Neuron (in vitro differentiated cells): ENCODE measurements around the gene AGRN.

Source experiments
- H2AFZ ChIP-seq: one replicate; pipeline ENCODE4 v1.6.1; 2013; ENCODE audit warnings: low read depth, mild to moderate bottlenecking, inconsistent platforms, low read length, moderate library complexity
- H3K27me3 ChIP-seq: one replicate; pipeline ENCODE4 v1.6.1; 2013; ENCODE audit warnings: low read length; ENCODE audit not compliant: insufficient read depth
- H3K36me3 ChIP-seq: one replicate; pipeline ENCODE4 v1.6.1; 2013; ENCODE audit warnings: low read length; ENCODE audit not compliant: insufficient read depth
- H3K4me1 ChIP-seq: one replicate; pipeline ENCODE4 v1.6.1; 2013; ENCODE audit warnings: low read length; ENCODE audit not compliant: insufficient read depth
- H3K4me3 ChIP-seq: 2 replicates; pipeline ENCODE4 v1.5.1; 2013; ENCODE audit warnings: mild to moderate bottlenecking, low read length, moderate library complexity
- H3K9me3 ChIP-seq: one replicate; pipeline ENCODE4 v1.6.1; 2013; ENCODE audit warnings: low read length

Gene AGRN

DNA sequence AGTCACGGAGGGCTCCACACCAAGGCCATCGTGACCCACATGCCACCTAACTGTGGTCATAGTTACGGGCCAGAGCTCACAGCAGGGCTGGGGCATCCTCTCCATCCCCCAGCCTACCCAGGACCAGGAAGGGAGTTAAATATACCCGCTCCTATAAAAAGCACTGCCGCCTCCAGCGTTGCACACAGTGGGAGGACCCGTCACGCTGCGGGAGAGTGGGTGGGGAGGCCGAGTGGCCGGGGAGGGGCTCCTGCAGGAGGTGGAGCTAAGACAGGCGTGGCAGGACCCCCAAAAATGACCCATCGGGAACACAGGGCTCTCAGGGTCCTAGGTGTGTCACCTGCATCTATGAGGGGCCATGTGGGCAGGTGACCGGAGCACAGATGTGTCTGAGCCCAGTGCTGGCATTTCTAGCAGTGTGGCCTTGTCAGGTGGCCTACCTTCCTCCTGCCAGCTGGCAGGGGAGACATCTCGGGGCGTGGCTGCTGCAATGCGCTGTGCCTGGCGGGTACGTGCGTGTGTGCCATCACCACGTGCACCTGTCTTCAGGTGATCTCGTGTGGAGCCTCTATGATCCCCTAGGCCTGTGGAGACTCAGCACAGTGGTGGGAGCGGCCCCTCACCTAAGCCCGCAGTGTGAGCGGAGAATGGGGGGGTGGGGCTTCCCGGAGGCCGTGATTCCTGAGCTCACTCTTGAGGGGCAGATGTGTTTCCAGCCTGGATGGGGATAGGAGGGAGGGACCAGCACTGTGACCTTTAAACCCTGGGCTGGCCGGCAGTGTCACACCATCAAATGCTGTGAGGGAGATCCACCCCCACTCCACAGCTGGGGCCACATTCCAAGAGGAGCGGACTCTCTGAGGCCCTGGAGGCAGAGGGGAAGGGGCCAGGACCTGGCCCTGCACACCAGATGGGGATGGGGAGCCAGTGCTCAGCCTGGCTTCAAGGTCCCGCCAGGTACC lies 17.7 kb downstream of the AGRN start:
- peaks cover 6% of the 10 kb centered on the region for H3K4me1 ChIP-seq

DNA sequence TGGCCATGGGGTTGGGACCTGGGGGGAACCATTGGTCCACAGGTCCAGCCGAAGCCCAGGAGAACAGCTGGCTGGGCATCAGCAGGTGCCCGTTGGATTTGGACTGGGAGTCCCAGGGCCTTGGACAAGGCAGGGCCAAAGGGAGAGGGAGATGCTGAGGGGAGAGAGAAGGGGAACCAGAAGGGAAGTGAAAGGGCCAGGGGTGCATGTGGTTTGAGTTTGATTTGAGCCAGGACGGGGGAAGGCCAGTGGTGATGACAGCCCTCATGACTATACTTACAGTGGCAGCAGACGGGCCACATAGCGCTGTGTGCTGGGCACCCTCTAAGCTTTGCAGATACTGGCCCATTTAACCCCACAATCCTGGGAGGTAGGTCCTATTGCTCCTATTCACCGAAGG lies 18.8 kb downstream of the AGRN start:
- H3K27me3 ChIP-seq, result no peaks in the 10 kb centered on the region
- H3K36me3 ChIP-seq, result peaks cover 32% of the 10 kb centered on the region
- no peak overlapping the region for H2AFZ ChIP-seq
- no peaks in the 10 kb centered on the region for H3K9me3 ChIP-seq
- H3K4me3 ChIP-seq, result no peak overlapping the region
- peaks cover 4% of the 10 kb centered on the region for H3K4me1 ChIP-seq

More for the DNA sequence above, 17.7 kb downstream of the AGRN start:
- Histone ChIP-seq H3K36me3 (peaks cover 23% of the 10 kb centered on the region), H3K4me3 (no peak overlapping the region), H3K27me3 (no peaks in the 10 kb centered on the region), H3K9me3 (no peaks in the 10 kb centered on the region), H2AFZ (no peak overlapping the region)

DNA sequence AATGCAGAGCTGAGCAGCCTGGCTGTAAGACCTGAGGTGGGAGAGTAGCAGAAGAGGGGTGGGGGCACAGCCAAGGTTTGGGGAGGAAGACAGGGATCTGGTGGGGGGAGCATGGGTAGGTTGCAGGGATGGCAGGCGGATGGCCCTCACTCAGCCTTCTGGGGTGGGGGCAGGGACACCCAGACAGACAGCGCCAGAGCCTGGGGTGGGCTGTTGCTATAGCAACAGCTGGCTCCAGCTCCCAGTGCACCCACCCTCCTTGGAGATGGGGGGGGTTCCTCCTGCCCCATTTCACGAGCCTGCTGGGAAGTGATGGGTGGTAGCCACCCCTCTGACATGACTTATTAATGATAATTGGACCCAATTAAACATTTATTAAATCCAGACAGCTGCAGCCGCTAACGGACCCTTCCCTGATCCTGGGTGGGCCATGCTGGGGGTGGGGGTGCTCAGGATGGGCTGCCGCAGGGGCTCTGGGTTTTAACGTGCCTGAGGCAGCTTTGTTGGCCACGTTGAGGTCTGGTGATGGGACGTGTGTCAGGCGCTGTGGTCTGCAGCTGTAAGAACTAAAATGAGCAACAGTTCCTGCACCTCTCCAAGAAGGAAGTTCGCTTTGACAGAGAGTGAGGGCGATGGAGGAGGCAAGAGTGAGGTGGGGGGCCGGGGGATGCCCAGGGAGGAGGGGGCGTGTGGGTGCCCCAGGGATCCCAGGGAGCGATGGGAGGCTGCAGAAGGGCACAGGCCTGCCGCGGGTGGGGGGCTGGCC lies 19.4 kb downstream of the AGRN start:
- Histone ChIP-seq H2AFZ (no peak overlapping the region), H3K36me3 (peaks cover 39% of the 10 kb centered on the region), H3K27me3 (no peaks in the 10 kb centered on the region), H3K4me3 (no peak overlapping the region), H3K9me3 (no peaks in the 10 kb centered on the region), H3K4me1 (peaks cover 2% of the 10 kb centered on the region)

DNA sequence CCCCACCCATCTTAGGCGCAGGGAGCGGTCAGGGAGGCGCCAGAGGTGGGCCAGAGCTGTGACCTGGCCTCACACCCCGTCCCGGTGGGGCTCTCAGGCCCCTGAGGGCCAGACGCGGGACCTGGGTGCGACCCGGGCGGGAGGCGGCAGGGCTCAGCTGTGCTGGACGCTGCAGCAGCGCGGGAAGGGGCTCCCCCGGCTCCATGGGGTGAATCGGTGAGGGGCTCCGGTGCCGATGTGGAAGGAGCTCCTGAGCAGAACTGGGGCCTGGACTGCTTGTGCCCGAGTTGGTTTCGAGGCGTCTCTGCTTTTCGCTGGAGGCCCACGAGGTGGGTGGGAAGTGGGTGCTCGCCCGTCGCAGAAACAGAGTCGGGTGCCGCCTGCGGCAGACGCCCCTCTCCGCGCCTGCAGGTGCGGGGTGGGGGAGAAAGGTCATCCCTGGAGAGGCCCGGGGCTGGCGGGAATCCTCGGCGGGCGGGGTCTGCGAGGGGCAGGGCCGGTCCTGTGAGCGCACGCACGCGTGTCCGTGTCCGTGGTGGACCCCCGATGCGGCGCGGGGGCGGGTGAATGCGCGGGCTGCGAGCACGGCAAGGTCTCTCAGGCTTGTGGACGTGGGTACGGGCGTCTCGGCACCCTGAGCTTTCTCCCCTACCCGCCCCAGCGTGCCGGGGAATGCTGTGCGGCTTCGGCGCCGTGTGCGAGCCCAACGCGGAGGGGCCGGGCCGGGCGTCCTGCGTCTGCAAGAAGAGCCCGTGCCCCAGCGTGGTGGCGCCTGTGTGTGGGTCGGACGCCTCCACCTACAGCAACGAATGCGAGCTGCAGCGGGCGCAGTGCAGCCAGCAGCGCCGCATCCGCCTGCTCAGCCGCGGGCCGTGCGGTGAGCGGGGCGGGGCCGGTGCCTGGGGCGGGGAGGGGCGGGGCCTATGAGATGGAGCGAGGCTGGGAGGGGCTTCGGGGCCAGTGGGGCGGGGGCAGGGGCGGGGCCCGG lies 20.4 kb downstream of the AGRN start:
- H3K4me3 ChIP-seq, result no peak overlapping the region
- H2AFZ ChIP-seq, result no peak overlapping the region
- H3K9me3 ChIP-seq, result no peaks in the 10 kb centered on the region
- no peaks in the 10 kb centered on the region for H3K4me1 ChIP-seq
- no peaks in the 10 kb centered on the region for H3K27me3 ChIP-seq
- peaks cover 48% of the 10 kb centered on the region for H3K36me3 ChIP-seq

DNA sequence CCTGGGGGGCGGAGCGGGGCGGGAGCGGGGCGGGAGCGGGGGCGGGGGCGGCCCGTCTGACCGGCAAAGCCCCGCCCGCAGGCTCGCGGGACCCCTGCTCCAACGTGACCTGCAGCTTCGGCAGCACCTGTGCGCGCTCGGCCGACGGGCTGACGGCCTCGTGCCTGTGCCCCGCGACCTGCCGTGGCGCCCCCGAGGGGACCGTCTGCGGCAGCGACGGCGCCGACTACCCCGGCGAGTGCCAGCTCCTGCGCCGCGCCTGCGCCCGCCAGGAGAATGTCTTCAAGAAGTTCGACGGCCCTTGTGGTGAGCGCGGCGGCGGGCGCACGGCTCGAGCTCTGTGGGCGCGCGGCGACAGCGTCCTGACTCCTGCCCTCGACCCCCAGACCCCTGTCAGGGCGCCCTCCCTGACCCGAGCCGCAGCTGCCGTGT lies 21.2 kb downstream of the AGRN start:
- no peak overlapping the region for H2AFZ ChIP-seq
- H3K36me3 ChIP-seq, result peaks cover 56% of the 10 kb centered on the region
- no peaks in the 10 kb centered on the region for H3K4me1 ChIP-seq
- H3K4me3 ChIP-seq, result no peak overlapping the region
- H3K27me3 ChIP-seq, result no peaks in the 10 kb centered on the region
- no peaks in the 10 kb centered on the region for H3K9me3 ChIP-seq

DNA sequence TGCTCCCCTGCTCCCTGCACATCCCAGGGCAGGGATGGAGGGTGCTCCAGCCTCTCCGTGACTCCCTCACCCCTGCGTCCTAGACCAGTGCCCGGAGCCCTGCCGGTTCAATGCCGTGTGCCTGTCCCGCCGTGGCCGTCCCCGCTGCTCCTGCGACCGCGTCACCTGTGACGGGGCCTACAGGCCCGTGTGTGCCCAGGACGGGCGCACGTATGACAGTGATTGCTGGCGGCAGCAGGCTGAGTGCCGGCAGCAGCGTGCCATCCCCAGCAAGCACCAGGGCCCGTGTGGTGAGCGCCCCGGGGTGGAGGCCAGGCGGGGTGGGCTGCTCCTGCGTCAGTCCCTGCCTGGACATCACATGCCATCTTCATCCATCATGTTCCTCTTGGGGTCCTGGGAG lies 22.0 kb downstream of the AGRN start:
- Histone ChIP-seq H3K4me1 (no peaks in the 10 kb centered on the region), H2AFZ (no peak overlapping the region), H3K4me3 (no peak overlapping the region), H3K9me3 (no peaks in the 10 kb centered on the region), H3K27me3 (no peaks in the 10 kb centered on the region), H3K36me3 (peaks cover 61% of the 10 kb centered on the region)

DNA sequence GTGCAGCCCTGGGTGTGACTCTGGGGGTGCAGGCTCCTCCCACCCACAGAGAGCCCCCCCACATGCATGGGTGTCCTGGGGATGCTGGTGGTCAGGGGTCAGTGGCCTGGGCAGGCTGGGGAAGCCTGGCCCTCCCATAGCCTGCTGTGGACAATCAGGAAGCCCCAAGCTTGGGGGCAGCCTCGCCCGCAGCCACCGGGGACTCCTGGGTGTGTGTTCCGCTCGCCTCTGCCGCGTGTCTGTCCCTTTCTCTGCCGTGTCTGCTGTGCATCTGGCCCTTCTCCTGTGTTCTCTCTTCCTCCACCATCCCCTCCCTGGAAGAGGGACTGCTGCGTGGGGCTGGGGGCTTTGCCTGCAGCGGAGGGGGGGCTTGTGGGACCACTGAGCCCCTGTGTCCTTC lies 22.9 kb downstream of the AGRN start:
- no peaks in the 10 kb centered on the region for H3K4me1 ChIP-seq
- H3K4me3 ChIP-seq, result no peak overlapping the region
- H2AFZ ChIP-seq, result no peak overlapping the region
- H3K9me3 ChIP-seq, result no peaks in the 10 kb centered on the region
- H3K36me3 ChIP-seq, result peaks cover 65% of the 10 kb centered on the region
- H3K27me3 ChIP-seq, result no peaks in the 10 kb centered on the region

DNA sequence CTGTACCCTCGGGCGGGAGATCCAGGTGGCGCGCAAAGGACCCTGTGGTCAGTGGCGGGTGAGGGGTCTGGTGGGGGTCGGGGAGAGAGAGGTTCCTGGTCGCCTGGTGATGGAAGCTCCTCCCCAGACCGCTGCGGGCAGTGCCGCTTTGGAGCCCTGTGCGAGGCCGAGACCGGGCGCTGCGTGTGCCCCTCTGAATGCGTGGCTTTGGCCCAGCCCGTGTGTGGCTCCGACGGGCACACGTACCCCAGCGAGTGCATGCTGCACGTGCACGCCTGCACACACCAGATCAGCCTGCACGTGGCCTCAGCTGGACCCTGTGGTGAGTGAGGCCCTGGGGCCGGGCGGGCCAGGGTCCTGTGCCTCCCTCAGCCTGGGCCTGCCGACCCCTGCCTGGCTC lies 23.5 kb downstream of the AGRN start:
- Histone ChIP-seq H3K9me3 (no peaks in the 10 kb centered on the region), H3K4me1 (no peaks in the 10 kb centered on the region), H3K36me3 (peaks cover 60% of the 10 kb centered on the region), H3K4me3 (no peak overlapping the region), H3K27me3 (no peaks in the 10 kb centered on the region), H2AFZ (no peak overlapping the region)

DNA sequence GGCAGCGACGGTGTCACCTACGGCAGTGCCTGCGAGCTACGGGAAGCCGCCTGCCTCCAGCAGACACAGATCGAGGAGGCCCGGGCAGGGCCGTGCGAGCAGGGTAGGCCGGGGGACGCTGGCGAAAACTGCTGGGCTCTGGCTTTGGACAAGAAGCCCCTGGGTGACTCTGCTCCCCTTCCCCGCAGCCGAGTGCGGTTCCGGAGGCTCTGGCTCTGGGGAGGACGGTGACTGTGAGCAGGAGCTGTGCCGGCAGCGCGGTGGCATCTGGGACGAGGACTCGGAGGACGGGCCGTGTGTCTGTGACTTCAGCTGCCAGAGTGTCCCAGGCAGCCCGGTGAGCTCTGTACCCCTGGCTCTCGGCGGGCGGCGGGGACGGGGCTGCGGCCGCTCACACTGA lies 24.0 kb downstream of the AGRN start:
- no peak overlapping the region for H2AFZ ChIP-seq
- H3K4me3 ChIP-seq, result no peak overlapping the region
- no peaks in the 10 kb centered on the region for H3K4me1 ChIP-seq
- no peaks in the 10 kb centered on the region for H3K27me3 ChIP-seq
- H3K9me3 ChIP-seq, result no peaks in the 10 kb centered on the region
- peaks cover 59% of the 10 kb centered on the region for H3K36me3 ChIP-seq

DNA sequence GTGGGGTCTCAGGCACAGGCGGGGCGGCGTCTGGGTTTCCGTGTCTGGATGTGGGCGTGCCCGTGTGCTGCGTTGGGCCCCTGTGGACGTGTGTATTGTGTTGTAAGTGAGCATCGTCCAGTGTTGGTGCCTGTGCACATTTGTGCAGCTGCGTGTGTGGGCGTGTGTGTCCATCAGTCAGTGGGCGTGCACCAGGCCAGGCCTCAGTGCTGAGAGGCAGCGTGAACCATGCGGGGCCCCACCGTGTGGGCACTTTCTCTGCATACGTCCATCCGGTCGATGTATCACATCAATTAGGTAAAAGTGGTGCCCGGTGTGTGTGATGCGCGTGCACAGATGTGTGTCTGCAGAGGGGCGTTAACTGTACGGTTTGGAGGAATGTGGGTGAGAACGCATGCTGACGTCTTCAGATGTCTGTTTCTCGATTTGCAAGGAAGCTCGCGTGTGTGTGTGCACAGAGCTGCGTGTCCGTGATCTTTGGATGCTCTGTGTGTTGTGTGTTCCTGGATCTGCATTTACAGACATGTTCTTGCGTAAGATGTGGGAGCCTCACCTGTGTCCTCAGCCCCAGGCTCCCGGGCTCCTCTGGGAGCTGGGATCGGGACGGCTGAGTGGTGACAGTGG lies 24.6 kb downstream of the AGRN start:
- Histone ChIP-seq H3K27me3 (no peaks in the 10 kb centered on the region), H3K36me3 (peaks cover 59% of the 10 kb centered on the region), H2AFZ (no peak overlapping the region), H3K4me3 (no peak overlapping the region), H3K9me3 (no peaks in the 10 kb centered on the region), H3K4me1 (no peaks in the 10 kb centered on the region)

DNA sequence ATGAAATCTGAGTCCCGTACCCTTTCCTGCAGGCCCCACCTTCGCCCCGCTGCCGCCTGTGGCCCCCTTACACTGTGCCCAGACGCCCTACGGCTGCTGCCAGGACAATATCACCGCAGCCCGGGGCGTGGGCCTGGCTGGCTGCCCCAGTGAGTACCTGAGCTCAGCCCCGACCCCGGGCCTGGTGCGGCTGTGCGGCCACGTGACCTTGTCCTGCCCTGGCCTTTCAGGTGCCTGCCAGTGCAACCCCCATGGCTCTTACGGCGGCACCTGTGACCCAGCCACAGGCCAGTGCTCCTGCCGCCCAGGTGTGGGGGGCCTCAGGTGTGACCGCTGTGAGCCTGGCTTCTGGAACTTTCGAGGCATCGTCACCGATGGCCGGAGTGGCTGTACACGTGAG lies 25.2 kb downstream of the AGRN start:
- Histone ChIP-seq H3K4me3 (no peak overlapping the region), H3K4me1 (no peaks in the 10 kb centered on the region), H3K36me3 (peaks cover 61% of the 10 kb centered on the region), H2AFZ (no peak overlapping the region), H3K9me3 (no peaks in the 10 kb centered on the region), H3K27me3 (no peaks in the 10 kb centered on the region)

DNA sequence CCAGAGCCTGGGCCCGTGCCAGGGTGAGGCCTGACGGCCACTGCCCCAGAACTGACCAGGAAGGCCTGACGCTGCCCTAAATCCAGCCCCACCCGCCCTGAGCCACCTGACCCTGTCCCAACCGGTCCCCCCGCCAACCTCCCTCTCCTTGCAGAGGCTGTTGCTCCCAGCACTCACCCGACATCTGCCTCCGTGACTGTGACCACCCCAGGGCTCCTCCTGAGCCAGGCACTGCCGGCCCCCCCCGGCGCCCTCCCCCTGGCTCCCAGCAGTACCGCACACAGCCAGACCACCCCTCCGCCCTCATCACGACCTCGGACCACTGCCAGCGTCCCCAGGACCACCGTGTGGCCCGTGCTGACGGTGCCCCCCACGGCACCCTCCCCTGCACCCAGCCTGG lies 26.3 kb downstream of the AGRN start:
- Histone ChIP-seq H3K36me3 (peaks cover 70% of the 10 kb centered on the region), H3K27me3 (no peaks in the 10 kb centered on the region), H3K4me3 (no peak overlapping the region), H2AFZ (no peak overlapping the region), H3K4me1 (no peaks in the 10 kb centered on the region), H3K9me3 (no peaks in the 10 kb centered on the region)
